Measurements from ENCODE around the gene KATNAL2. TPM values are rescaled to one million over a fixed set of nuclear protein-coding genes. Genes with fewer than 3 reads are reported as not detected.
"Not testable (repeated sequence)": the region's sequence is repeated elsewhere in the genome, so short reads cannot be mapped to it uniquely, and the experiment has no call there.

The KATNAL2 gene
- total RNA-seq, 1 experiment from 2014 or later, result 6.8 TPM

DNA sequence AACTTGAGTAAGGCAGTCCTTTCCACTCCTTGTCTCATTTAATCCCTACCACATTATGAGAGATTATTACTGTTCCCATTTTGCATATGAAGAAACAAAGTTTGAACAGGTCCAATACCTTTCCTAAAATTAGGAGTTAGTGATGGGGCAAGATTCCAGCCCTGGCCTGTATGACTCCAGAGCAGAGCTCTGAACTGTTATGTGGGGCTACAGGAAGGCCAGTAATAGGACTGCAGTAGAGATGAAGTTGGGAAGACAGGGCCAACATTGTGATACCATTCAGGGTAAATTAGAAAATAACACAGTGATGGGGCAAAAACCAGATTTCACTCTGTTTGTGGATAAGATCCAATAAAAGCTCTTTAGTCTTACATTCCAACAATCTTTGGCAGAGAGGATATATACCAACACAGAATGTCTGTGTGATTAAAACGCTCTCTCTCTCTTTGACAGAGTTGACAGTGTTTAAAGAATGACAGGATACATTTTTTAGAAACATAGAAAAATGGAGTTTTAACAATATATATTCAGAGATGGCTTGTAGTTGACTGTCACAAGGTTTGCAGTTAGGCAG is 22.7 kb downstream of the KATNAL2 start:
- no peak for DNase-seq (ENCODE audit: low spot score)

DNA sequence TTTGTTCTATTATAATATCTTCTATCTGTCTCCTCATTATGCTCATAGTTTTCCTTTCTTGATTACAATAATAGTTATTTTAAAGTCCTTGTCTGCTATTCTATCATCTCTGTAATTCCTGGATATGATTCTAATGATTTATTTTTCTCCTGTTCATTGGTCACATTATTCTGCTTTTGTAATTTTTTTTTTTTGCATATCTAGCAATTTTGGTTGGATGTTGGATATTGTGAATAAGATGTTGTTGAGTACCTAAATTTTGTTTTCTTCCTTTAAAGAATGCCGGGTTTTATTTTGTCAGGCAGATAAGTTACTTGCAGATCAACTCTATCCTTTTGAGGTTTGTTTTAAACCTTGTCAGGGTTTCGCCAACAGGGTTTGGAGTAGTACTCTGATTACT is 25.2 kb downstream of the KATNAL2 start:
- no peak for DNase-seq (ENCODE audit: low spot score)

DNA sequence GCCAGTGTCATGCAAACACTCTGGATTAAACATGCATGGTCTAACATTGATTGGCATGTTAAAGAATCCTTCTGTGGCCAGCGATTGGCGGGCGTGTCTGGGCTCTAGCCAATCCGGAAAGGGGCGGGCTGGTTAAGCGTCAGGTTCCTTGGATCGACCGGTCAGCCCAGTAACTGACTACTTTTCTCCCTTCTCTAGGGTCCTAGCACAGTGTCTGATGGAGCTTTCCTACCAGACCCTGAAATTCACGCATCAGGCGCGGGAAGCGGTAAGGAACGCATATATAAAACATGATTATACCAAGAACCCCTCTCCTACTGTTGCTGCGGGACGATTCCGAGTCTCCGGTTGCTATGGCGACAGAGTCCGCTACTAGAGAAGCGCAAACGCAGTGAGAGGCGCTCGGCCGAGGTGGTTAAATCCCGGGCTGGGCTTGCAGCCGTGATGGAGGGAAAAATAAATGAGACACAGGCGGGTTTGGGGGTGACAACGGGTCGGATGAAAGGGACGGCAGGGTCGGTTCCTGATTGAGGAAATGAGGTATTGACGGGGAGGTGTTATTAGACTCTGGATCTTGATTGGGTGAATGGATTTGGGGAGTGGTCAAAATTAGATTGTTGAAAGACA is 29.4 kb downstream of the KATNAL2 start:
- DNase-seq (ENCODE audit: low spot score), result no peak

DNA sequence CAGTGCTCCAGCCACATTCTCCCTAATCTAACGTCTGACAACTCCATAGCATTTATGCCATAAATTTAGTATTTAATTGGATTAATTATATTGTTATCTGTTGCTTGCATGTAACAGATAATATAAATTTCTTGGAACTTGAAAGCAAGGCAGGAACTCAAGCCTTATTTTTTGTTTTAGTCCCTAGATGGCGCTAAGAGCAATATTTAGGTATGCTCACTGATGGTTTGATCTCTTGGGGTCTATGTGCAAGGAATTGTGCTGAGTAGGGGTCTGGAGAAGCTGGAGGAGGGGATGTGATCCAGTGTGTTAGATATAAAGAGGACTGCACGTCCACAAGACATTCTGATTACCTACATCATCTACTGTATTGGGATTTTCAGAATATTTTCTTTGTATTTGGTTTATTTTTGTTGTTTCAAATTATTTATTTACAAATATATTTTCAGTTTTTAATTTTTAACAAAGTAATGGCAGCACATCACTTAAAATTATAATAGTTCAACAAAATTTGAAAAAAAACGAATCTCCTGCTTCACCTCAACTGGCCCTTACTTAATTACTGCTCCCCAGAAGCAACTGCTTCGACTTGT is 32.8 kb downstream of the KATNAL2 start:
- no peak for DNase-seq (ENCODE audit: low spot score)

DNA sequence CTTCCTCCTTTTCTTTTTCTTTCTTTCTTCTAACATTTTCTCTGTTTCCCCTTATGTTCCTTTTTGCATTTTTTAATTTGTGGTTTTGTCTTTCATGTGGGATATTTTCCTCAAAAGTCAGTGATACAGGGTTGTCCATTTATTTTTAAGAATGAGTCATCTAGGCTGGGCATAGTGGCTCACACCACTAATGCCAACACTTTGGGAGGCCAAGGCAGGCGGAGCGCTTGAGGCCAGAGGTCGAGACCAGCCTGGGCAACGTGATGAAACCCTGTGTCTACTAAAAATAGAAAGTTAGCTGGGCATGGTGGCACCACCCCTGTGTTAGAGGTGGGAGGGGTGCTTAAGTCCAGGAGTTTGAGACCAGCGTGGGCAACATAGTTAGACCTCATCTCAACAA is 35.8 kb downstream of the KATNAL2 start:
- DNase-seq (ENCODE audit: low spot score), result no peak

DNA sequence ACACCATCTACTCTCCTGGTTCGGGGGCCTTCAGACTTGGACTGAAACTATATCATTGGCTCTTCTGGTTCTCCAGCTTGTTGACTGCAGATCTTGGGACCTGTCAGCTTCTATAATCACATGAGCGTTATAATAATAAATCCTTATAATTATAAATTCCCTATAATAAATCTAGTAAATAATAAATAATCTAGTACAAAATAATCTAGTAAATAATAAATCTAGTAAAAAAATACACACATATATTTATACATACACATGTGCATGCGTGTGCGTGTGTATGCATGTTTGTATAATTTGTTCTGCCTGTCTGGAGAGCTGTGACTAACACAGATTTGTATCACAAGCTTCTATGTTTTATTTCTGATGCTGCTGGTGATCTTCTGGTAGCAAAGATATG is 40.8 kb downstream of the KATNAL2 start:
- no peak for DNase-seq (ENCODE audit: low spot score)

DNA sequence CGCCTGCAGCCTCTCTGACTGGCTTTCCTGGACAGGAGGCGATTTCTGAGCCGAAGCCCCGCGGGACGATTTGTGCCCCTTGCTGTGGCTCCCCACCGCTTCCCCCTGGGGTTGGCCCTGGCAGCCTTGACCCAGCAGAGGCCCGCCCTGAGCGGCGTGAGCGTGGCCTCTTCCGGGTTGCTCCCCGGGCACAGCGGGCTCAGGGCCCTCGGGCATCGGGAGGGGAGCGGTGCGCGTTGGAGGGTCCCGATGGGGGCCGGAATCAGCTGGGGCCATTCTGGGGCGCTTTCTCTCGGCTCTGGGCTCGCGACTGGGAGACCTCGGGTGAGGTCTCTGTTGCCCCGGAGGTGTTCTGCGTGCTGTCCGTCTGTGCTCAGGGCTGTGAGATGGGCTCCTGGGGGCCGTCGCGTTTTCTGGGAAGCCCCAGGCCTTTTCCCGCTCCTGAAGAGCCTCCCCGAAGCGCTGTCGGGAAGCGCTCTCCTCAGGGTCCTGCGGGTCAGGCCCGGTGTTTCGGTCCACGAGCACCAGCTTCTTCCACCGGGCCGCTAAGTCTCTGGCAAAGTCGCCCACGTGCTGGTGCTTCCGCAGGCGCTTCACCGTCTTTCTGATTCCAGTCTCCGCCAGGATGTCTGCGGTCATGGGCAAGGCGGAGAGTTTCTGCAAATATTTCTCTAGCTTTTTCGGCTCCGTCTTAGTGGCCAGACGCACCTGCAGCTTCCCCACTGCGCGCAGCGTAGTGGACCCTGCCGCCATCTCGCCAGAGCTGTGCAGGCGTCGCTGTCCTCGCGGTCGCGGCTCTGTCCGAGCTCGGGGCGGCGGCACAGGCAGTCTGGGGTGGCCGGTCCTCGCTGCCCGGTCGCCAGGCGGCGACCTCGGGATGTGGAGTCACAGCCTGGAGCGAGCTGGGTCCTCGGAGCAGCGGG is 46.5 kb downstream of the KATNAL2 start:
- DNase-seq (ENCODE audit: low spot score), result not testable (repeated sequence)

DNA sequence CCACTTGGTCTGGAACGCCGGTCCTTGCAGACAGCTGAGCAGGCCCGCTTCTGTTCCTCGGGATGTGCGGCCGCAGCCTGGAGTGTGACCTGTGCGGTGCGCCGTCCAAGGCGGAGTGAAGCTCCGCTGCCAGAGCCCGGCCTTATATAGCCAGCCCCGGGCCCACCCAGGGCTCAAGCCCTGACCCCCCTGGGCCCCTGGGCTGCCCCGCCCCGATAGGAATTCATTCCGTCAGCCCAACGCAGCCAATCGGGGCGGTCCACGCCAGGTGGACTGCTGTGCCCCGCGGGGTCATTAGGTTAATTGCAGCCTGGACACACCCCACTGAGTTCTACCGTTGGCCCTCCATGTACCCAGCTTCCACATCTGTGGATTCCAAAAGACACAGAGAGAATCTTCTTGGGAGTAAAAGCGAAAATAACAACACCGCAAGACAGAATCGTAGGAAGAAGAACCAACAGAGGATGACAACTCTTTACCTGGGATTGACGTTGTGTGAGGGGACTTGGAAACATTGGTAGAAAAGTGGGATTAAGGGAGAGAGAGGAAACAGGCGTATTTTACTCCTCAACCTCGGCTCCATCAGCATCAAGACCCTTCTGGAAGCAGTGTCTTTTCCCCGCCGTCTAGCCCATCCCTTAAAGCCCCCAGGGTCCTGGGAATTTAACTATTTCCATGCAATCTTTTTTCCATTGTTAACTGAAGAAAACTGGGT is 47.3 kb downstream of the KATNAL2 start:
- DNase-seq (ENCODE audit: low spot score), result not testable (repeated sequence)

DNA sequence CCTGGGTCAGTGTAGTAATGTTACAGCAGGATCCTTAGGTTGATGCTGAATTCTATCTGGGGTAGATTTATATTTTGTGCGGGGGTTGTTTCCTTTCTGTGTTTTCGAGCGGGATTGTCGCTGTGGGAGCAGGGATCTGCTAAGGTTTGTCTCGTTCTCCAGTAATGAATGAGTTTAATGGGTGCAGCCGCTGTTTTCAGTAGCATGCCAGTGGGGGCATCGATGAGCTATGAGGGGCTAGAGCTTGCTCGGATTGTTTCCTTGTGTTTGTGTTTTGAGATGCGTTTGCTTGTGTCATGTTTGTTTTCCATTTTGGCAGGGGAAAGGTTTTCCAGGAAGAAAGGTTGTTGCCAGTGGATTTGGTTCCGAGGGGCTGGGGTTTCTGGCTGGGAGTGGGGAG is 48.9 kb downstream of the KATNAL2 start:
- not testable (repeated sequence) for DNase-seq (ENCODE audit: low spot score)

DNA sequence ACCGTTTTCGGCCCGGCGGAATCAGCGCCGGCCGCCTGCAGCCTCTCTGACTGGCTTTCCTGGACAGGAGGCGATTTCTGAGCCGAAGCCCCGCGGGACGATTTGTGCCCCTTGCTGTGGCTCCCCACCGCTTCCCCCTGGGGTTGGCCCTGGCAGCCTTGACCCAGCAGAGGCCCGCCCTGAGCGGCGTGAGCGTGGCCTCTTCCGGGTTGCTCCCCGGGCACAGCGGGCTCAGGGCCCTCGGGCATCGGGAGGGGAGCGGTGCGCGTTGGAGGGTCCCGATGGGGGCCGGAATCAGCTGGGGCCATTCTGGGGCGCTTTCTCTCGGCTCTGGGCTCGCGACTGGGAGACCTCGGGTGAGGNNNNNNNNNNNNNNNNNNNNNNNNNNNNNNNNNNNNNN is 52.1 kb downstream of the KATNAL2 start:
- not testable (repeated sequence) for DNase-seq (ENCODE audit: low spot score)

DNA sequence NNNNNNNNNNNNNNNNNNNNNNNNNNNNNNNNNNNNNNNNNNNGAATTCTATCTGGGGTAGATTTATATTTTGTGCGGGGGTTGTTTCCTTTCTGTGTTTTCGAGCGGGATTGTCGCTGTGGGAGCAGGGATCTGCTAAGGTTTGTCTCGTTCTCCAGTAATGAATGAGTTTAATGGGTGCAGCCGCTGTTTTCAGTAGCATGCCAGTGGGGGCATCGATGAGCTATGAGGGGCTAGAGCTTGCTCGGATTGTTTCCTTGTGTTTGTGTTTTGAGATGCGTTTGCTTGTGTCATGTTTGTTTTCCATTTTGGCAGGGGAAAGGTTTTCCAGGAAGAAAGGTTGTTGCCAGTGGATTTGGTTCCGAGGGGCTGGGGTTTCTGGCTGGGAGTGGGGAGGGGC is 102.5 kb downstream of the KATNAL2 start:
- DNase-seq (ENCODE audit: low spot score), result not testable (repeated sequence)

DNA sequence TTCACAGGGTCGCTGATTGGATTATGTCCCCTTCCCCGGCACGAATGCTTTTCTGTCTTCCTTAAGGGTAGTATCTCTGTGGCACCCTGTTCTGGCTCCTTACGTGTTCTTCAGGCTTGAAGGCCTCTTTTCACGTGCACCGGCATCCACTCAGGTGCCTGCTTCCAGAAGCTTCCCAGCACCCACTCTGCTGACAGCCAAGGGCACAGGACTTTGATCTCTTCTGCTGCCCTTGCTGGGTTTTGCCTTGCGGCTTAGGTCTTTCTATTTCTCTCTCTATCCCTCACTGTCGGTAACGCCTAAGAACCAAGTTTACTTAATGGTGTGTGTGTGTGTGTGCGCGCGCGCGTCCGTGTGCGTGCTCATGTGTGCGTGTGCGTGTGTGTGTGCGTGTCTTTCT is 103.4 kb downstream of the KATNAL2 start:
- DNase-seq (ENCODE audit: low spot score), result not testable (repeated sequence)

DNA sequence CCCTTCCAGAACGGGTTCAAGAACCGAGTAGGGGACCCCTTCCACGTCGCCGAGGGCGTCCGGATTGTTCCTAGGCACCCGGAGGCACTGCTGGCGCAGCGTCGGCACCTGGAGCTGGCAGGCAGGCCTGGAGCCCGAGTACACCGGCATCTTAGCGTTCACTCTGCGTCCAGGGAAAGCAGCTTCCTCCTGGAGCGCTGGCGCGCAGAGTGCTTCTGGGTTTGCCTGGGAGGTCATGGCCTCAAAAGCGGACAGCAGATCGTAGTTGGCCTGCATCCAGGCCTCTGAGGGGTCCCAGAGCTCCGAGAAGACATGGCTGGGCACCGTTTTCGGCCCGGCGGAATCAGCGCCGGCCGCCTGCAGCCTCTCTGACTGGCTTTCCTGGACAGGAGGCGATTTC is 105.4 kb downstream of the KATNAL2 start:
- DNase-seq (ENCODE audit: low spot score), result not testable (repeated sequence)

DNA sequence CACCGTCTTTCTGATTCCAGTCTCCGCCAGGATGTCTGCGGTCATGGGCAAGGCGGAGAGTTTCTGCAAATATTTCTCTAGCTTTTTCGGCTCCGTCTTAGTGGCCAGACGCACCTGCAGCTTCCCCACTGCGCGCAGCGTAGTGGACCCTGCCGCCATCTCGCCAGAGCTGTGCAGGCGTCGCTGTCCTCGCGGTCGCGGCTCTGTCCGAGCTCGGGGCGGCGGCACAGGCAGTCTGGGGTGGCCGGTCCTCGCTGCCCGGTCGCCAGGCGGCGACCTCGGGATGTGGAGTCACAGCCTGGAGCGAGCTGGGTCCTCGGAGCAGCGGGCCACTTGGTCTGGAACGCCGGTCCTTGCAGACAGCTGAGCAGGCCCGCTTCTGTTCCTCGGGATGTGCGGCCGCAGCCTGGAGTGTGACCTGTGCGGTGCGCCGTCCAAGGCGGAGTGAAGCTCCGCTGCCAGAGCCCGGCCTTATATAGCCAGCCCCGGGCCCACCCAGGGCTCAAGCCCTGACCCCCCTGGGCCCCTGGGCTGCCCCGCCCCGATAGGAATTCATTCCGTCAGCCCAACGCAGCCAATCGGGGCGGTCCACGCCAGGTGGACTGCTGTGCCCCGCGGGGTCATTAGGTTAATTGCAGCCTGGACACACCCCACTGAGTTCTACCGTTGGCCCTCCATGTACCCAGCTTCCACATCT is 106.5 kb downstream of the KATNAL2 start:
- DNase-seq (ENCODE audit: low spot score), result not testable (repeated sequence)

DNA sequence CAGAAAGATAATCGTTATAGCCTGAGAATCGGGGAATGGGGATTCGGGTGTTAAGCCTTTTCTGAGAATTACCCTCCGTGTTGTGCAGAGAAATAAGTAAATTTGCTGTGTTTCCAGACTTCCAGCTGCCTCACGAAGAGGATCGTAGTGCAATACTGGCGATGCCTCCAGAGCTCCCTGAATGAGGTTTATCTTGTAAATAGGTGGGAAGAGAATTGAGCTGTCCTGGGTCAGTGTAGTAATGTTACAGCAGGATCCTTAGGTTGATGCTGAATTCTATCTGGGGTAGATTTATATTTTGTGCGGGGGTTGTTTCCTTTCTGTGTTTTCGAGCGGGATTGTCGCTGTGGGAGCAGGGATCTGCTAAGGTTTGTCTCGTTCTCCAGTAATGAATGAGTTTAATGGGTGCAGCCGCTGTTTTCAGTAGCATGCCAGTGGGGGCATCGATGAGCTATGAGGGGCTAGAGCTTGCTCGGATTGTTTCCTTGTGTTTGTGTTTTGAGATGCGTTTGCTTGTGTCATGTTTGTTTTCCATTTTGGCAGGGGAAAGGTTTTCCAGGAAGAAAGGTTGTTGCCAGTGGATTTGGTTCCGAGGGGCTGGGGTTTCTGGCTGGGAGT is 108.3 kb downstream of the KATNAL2 start:
- not testable (repeated sequence) for DNase-seq (ENCODE audit: low spot score)

DNA sequence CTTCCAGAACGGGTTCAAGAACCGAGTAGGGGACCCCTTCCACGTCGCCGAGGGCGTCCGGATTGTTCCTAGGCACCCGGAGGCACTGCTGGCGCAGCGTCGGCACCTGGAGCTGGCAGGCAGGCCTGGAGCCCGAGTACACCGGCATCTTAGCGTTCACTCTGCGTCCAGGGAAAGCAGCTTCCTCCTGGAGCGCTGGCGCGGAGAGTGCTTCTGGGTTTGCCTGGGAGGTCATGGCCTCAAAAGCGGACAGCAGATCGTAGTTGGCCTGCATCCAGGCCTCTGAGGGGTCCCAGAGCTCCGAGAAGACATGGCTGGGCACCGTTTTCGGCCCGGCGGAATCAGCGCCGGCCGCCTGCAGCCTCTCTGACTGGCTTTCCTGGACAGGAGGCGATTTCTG is 111.3 kb downstream of the KATNAL2 start:
- not testable (repeated sequence) for DNase-seq (ENCODE audit: low spot score)

DNA sequence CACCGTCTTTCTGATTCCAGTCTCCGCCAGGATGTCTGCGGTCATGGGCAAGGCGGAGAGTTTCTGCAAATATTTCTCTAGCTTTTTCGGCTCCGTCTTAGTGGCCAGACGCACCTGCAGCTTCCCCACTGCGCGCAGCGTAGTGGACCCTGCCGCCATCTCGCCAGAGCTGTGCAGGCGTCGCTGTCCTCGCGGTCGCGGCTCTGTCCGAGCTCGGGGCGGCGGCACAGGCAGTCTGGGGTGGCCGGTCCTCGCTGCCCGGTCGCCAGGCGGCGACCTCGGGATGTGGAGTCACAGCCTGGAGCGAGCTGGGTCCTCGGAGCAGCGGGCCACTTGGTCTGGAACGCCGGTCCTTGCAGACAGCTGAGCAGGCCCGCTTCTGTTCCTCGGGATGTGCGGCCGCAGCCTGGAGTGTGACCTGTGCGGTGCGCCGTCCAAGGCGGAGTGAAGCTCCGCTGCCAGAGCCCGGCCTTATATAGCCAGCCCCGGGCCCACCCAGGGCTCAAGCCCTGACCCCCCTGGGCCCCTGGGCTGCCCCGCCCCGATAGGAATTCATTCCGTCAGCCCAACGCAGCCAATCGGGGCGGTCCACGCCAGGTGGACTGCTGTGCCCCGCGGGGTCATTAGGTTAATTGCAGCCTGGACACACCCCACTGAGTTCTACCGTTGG is 112.4 kb downstream of the KATNAL2 start:
- DNase-seq (ENCODE audit: low spot score), result not testable (repeated sequence)

DNA sequence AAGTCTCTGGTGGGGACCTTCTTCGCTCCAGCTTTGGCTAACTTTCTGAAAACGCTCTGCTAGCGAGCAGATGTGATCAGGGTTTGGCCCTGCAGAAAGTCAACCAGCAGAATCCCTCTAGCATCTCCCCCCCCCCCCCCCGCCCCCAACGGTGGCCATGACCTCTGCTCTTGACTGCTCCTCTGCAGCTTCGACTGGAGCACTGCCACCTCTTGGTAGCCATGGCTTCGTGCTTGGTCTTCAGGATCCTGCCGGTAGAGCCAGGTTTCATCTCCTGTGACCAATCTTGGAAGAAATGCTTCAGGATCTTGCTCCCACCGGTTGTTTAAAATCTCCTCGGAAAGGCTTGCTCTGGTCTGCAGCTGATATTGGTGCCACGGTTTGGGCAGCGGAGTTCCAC is 113.5 kb downstream of the KATNAL2 start:
- DNase-seq (ENCODE audit: low spot score), result not testable (repeated sequence)

DNA sequence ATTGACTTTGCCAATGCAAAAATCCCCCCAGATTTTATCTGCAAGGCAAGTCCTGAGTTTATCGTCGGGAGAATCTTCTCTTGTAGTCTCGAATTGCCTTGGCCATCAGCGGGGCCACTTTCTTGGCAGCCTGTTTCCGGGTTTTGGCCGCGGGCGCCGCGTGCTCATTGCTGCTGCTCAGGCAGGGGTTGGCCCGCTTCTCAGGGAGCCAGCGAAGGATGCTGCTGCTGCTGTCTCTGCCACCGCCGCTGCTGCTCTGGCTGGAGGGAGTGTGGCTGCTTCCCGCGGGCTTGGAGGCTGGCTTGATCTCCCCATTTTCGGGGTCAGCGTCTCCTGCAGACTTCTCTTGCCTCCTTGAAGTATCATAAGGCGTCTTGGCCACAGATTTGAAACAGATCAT is 115.5 kb downstream of the KATNAL2 start:
- no peak for DNase-seq (ENCODE audit: low spot score)

DNA sequence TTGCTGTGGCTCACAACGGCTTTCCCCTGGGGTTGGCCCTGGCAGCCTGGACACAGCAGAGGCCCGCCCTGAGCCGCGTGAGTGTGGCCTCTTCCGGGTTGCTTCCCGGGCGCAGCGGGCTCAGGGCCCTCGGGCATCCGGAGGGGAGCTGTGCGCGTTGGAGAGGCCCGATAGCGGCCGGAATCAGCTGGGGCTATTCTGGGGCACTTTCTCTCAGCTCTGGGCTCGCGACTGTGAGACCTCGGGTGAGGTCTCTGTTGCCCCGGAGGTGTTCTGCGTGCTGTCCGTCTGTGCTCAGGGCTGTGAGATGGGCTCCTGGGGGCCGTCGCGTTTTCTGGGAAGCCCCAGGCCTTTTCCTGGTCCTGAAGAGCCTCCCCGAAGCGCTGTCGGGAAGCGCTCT is 117.2 kb downstream of the KATNAL2 start:
- not testable (repeated sequence) for DNase-seq (ENCODE audit: low spot score)
